Lower leg skin (tissue), 4 donors: ENCODE measurements around the gene ZNF263. TPM values are rescaled to one million over a fixed set of nuclear protein-coding genes. Genes with fewer than 3 reads are reported as not detected.

Experiments
- DNase-seq, 2 donors: peaks; one replicate each; pipeline ENCODE4 v3.0.0-alpha.2; 2019; ENCODE audit warnings: low spot score in 2 of 2
- H3K4me3 ChIP-seq: fragments of 200-600 bp; sonication (generic); 2 replicates; pipeline ENCODE4 v1.5.1; 2017; ENCODE audit warnings: mild to moderate bottlenecking, low read depth; ENCODE audit not compliant: poor library complexity, severe bottlenecking
- CTCF ChIP-seq, 3 donors: fragments of 450-650 bp; IDR thresholded peaks; one replicate each; pipeline ENCODE4 v1.5.1; 2016; ENCODE audit warnings: antibody characterized with exemption in 3 of 3, mild to moderate bottlenecking in 3 of 3, moderate library complexity in 2 of 3
- POLR2A ChIP-seq, 2 donors: fragments of 450-650 bp; IDR thresholded peaks; one replicate each; pipeline ENCODE4 v1.6.1; 2016 to 2017; ENCODE audit warnings: antibody characterized with exemption in 2 of 2, mild to moderate bottlenecking in 1 of 2, moderate library complexity in 1 of 2
- WGBS, 2 donors: methylation state at CpG; one replicate each; pipeline ENCODE4 v1.1.5; 2018; 5-methylcytosine and 5-hydroxymethylcytosine counted together
- intact Hi-C: fragments of 100-400 bp; cut with DNase I; formaldehyde crosslinking; loops from one replicate; pipeline ENCODE4 v1.15.0; 2023; ENCODE audit warnings: low total_unique reads
- total RNA-seq, 4 donors: library from RNA; depleted of rRNA; stranded (reverse); fragments of >200 nt; gene quantifications; one replicate each; pipeline ENCODE4 v1.1.0, GENCODE V29; 2016

ZNF263 gene
- 10 to 100 TPM; 40.4 to 62.3 (median 55.2) TPM for total RNA-seq

GRCh38 chr16:3282730-3283542, at the start of gene ZNF263:
ZNF263 (plus strand) TSS chr16:3283491; CDS start chr16:3283819, 328 bp downstream.
- intact Hi-C loops: no loop called here
- 0 to 1% methylated on average over 40 to 71 of the region's 72 CpGs for WGBS, 2 donors
- TF ChIP-seq POLR2A (IDR thresholded peaks at IDR 0.05): peak in 1 of 2 donors; percentile 67
- TF ChIP-seq CTCF (IDR thresholded peaks at IDR 0.05): no peak
- peak within 1 kb of the TSS; percentile 94 for H3K4me3 ChIP-seq
- peak; percentile 97 to 99 for DNase-seq

DNA sequence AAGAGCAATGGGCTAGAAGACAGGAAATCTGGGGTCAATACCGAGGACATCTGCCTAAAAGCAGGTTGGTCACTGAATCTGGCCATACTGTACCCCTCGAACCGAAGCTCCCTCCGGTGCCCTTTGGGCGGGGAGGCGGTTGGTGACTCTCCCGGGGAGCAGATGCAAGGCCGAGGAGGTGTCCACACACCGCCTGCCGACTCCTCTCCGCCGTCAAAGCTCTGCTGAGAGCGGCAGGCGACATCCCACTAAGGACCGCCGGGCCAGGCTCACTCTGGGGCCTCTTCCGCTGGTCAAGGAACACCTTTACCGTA, 48.8 kb upstream of the ZNF263 start:
- no peak for TF ChIP-seq CTCF (IDR thresholded peaks at IDR 0.05)
- TF ChIP-seq POLR2A (IDR thresholded peaks at IDR 0.05): no peak
- intact Hi-C loops: no loop called here
- H3K4me3 ChIP-seq: peak overlapping the region; percentile 65

GRCh38 chr16:3234857-3235561, 48.3 kb upstream of the ZNF263 start, which contains the start of gene ZNF200:
ZNF200 (minus strand) TSS chr16:3235158; CDS start chr16:3233755, 1,403 bp downstream.
- WGBS, 2 donors: 0 to 1% methylated on average over 2 to 24 of the region's 59 CpGs

More for the DNA sequence above, 48.8 kb upstream of the ZNF263 start:
- WGBS, 2 donors: 1 to 2% methylated on average over 7 to 17 of the region's 18 CpGs
- DNase-seq: no peak

DNA sequence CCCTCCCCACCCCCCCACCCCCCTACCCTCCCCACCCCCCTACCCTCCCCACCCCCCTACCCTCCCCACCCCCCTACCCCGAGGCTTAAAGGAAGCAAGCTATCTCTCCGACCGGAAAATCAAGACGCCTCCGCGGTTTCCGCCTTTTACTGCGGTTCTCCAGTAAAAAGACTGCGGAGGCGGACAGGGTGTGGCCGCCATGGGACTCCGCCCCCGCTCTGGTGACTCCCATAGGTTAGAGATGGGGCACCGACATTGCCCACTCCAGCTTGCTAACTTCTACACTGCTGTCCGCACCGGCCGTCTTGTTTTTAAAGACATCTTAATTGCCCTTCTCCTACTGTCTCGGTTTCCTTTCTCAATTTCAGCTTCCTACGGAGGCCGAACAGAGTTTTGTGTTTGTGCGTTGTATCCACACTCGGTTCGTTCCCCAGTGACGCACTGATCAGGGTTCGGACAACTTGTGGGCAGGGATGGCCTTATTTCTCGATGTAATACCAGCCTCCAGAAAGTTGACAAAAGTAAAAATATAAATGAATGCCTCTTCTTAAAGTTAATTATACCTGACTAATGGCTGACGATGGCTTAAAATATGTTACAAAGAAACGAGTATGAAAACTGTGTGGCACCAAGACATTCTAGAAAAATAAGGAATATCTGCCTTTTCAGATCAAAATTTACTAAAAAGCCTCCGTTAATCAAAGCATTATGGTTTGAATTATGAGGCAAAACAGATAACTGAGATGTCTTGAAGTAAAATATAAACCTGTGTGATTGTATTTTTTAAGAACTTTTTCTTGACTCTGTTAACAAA, 47.2 kb upstream of the ZNF263 start:
- WGBS, 2 donors: 87 to 89% methylated on average over 20 to 27 of the region's 29 CpGs
- no peak overlapping the region for H3K4me3 ChIP-seq
- intact Hi-C loops: no loop called here
- TF ChIP-seq POLR2A (IDR thresholded peaks at IDR 0.05): no peak
- TF ChIP-seq CTCF (IDR thresholded peaks at IDR 0.05): no peak
- DNase-seq: peak in 1 of 2 donors; percentile 89

More at GRCh38 chr16:3234857-3235561, 48.3 kb upstream of the ZNF263 start, which contains the start of gene ZNF200:
- H3K4me3 ChIP-seq: peak within 1 kb of the TSS; percentile 65
- intact Hi-C loops: no loop called here
- TF ChIP-seq CTCF (IDR thresholded peaks at IDR 0.05) (no peak), POLR2A (IDR thresholded peaks at IDR 0.05) (no peak)
- DNase-seq: peak; percentile 93 to 99

DNA sequence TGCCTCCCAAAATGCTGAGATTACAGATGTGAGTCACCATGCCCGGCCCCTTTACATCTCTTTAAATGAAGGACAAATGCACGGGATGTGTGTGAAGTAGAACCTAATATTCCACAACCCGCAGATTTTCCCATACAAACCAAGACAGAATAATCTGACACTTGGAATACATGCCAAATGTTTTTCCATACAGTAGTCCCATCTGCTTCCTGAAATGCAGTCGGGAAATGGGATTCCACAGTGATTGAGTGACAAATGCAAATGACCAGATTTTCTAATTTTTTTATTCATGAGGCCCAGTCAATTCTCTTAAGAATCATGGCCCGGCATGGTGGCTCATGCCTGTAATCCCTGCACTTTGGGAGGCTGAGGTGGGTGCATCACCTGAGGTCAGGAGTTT, 41.5 kb upstream of the ZNF263 start:
- DNase-seq: no peak
- intact Hi-C loops: no loop called here
- no peak overlapping the region for H3K4me3 ChIP-seq
- WGBS, 2 donors: 74 to 80% methylated on average over 5 of the region's 5 CpGs
- TF ChIP-seq CTCF (IDR thresholded peaks at IDR 0.05) (no peak), POLR2A (IDR thresholded peaks at IDR 0.05) (no peak)
